PFSK-1 (cell line): ENCODE results near the gene TRAPPC3L.

Experiments used
- FOXP2 ChIP-seq: optimal IDR thresholded peaks from 2 replicates; pipeline ENCODE3; 2011; ENCODE audit warnings: borderline replicate concordance, control low read depth, inconsistent platforms; ENCODE audit not compliant: insufficient read depth; ENCODE audit errors: extremely low read length, extremely low read depth
- POLR2AphosphoS5 ChIP-seq: IDR thresholded peaks from 2 replicates; pipeline ENCODE4 v1.6.1; 2012; ENCODE audit warnings: low read depth, mild to moderate bottlenecking, control low read depth, low read length, moderate library complexity
- REST ChIP-seq, 2 experiments: IDR thresholded peaks; 2 replicates each; pipeline versions ENCODE4 v1.6.1 to v1.8.0; 2011 to 2012; ENCODE audit warnings: low read depth in 2 of 2, low read length in 2 of 2, control low read depth in 1 of 2, inconsistent platforms in 1 of 2, mild to moderate bottlenecking in 1 of 2, moderate library complexity in 1 of 2; ENCODE audit not compliant: insufficient read depth in 1 of 2
- SIN3A ChIP-seq: IDR thresholded peaks from 2 replicates; pipeline ENCODE4 v1.6.1; 2012; ENCODE audit warnings: mild to moderate bottlenecking, low read length, moderate library complexity, borderline replicate concordance; ENCODE audit not compliant: insufficient read depth
- TAF1 ChIP-seq: IDR thresholded peaks from 2 replicates; pipeline ENCODE4 v1.6.1; 2012; ENCODE audit warnings: low read length, control low read depth, borderline replicate concordance; ENCODE audit not compliant: insufficient read depth

Gene TRAPPC3L

GRCh38 chr6:116528133-116528532, 17.4 kb downstream of the TRAPPC3L start:
- no peak for TF ChIP-seq TAF1
- TF ChIP-seq SIN3A, result no peak
- no peak for TF ChIP-seq REST (IDR thresholded peaks at IDR 0.05; ENCODE audit: insufficient read depth in 1 of 2, low read depth in 2 of 2, low read length in 2 of 2)
- no peak for TF ChIP-seq FOXP2
- no peak for TF ChIP-seq POLR2AphosphoS5

GRCh38 chr6:116524236-116524635, 21.2 kb downstream of the TRAPPC3L start:
- TF ChIP-seq TAF1 (no peak), REST (IDR thresholded peaks at IDR 0.05; ENCODE audit: insufficient read depth in 1 of 2, low read depth in 2 of 2, low read length in 2 of 2) (no peak), FOXP2 (no peak), SIN3A (no peak), POLR2AphosphoS5 (no peak)

- TF ChIP-seq REST (IDR thresholded peaks at IDR 0.05; ENCODE audit: insufficient read depth in 1 of 2, low read depth in 2 of 2, low read length in 2 of 2) (no peak), POLR2AphosphoS5 (no peak), TAF1 (no peak), SIN3A (no peak), FOXP2 (no peak)
These were observed 22.6 kb downstream of the TRAPPC3L start for GRCh38 chr6:116522896-116523295.

- TF ChIP-seq POLR2AphosphoS5 (no peak), FOXP2 (no peak), TAF1 (no peak), REST (IDR thresholded peaks at IDR 0.05; ENCODE audit: insufficient read depth in 1 of 2, low read depth in 2 of 2, low read length in 2 of 2) (no peak), SIN3A (no peak)
These were observed 26.7 kb downstream of the TRAPPC3L start for GRCh38 chr6:116518621-116519368.

GRCh38 chr6:116515141-116515540, 30.3 kb downstream of the TRAPPC3L start:
- no peak for TF ChIP-seq TAF1
- no peak for TF ChIP-seq SIN3A
- TF ChIP-seq POLR2AphosphoS5, result no peak
- no peak for TF ChIP-seq REST (IDR thresholded peaks at IDR 0.05; ENCODE audit: insufficient read depth in 1 of 2, low read depth in 2 of 2, low read length in 2 of 2)
- TF ChIP-seq FOXP2, result no peak
